Right forelimb (tissue), 1 donor: Measurements from ENCODE around the gene AQP7.
"Not testable (repeated sequence)": the region's sequence is repeated elsewhere in the genome, so short reads cannot be mapped to it uniquely, and the experiment has no call there.

Source experiments
- DNase-seq: peaks from one replicate; pipeline ENCODE4 v3.0.0-alpha.2; 2018

Gene AQP7

DNA sequence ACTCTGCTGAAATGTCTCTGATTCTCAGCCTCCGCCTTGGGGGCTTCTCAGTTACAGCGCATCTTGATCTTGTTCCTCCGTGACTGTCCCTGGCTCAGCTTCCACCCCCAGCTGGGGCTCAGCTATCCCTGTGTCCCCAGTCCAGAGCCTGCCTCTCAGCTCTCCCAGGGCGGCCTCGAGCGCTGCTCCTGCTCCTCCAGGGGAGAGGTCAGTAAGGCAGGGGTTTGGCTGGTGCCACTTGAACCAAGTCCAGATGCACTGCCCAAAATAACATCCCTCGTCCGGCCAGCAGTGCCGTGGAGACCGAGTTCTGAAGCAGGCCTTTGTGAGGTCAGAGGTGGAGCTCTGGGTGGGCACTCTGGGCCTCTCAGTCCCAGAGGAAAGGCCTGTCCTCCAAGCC, at the start of gene AQP7:
Gene AQP7, minus strand, starts transcription at position 198 of the 400 bp plus-strand sequence. CDS start 1,306 bp downstream, outside the sequence.
- DNase-seq, result not testable (repeated sequence)

DNA sequence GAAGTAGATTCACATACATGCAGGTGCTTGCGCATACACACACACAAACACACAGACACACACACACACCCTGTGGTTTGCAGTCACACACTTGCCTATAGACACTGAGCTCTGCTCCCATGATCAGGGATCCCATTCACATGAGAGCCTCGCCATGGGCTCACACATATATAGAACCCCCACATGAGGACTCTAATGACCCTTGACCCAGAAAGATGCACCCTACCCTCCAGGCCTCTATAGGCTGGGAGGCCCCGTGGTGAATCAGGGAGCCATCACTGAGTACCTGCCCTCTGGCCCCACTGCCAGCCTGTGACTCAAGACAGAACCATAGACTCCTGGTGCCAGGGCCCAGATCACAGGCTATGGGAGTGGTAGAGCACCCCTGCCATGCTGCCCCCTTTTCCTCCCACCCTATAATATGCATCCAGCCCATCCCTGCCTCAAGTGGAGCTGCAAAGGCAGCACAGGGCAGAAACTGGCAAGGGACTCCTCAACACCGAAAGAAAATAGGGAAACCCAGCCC, 48.3 kb upstream of the AQP7 start:
- no peak for DNase-seq

DNA sequence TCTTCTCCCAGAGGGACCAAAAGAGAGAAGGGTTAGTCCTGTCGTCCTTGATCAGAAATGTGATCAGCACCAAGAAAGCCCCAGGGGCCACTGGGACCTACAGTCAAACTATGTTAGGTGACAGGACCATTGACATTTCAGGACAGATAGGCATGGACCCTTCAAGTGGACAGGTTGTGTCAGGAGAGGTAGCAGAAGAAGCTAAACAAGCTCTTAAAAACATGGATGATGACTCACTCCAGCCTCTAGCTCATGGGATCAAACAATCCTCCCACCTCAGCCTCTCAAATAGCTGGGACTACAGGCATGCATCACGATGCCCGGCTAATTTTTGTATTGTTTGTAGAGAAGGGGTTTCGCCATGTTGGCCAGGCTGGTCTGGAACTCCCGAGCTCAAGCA, 47.3 kb upstream of the AQP7 start:
- no peak for DNase-seq

DNA sequence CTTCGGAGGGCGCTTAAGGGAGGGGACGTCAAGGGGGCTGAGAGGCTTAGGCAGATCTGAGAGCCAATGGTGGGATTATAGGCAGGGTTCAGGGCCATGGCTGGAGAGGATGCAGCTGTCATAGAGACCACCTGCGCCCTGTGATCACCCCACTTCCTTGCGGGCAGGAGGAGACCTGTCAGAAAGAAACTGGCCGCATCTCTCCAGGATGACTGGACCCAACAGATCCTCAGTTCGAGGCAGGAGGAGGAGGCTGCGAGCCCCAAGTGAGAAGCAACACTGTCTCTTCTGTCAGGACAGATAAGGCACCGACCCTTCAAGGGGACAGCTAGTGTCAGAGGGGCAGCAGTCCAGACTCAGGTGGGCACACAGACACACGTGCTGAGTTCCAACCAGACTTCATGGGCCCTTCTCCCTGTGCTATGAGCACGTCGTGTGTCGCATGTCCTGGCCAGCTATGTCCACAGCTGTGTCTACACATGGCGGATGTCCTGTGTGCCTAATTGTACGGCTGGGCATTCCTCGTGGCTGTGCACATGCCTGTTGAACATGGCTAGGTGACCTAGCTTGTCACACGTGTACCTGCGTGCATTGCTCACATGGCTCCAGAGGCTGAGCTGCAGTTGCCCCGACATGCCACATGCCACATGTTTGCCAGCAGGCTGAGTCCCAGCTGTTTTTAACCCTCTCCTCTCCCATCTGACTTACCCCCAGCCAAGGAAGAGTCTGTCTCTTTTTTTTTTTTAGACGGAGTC, 45.6 kb upstream of the AQP7 start:
- no peak for DNase-seq

DNA sequence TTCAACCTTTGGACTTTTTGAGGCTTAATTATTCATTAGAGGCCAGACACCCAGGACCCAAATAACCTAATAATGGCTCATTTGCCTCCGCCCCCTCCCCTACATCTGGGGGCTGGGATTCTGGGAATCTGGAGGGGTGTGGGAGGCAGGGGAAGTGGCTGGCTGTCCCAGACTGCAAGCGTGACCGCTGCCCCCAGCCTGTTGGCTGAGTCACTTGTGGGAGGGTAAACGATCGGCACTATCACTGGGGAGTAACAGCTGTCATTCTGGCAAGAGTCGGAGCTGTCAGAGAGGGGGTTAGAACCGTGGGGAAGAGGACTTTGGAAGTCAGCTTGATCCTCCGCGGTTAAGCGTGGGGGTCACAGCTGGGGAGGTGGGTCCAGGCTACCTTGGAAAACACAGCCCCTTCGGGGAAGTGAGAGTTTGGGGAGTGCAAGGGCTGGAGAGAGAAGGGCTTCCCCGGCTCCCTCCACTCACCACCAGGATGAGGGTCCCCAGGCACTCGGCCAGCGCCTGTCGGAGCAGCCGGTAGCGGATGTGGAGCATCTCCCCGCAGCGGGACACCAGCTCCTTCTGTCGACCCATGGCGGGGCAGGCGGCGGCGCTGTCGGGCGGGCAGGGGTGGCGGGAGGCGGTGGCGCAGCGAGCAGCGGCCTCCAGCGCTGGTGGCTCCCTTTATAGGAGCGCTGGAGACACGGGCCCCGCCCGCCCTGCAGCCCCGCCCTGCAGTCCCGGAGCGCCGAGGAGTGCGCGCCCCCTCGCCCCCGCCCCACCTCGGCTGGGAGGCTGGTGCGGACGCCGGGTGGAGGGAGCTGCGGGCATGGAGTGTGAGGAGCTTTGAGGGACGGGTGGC, 44.8 kb upstream of the AQP7 start, which contains the start of gene AQP3:
Gene AQP3, minus strand, starts transcription at position 648 of the 853 bp plus-strand sequence. Its CDS starts 63 bp downstream, at position 585.
- DNase-seq, result peak; percentile 74

DNA sequence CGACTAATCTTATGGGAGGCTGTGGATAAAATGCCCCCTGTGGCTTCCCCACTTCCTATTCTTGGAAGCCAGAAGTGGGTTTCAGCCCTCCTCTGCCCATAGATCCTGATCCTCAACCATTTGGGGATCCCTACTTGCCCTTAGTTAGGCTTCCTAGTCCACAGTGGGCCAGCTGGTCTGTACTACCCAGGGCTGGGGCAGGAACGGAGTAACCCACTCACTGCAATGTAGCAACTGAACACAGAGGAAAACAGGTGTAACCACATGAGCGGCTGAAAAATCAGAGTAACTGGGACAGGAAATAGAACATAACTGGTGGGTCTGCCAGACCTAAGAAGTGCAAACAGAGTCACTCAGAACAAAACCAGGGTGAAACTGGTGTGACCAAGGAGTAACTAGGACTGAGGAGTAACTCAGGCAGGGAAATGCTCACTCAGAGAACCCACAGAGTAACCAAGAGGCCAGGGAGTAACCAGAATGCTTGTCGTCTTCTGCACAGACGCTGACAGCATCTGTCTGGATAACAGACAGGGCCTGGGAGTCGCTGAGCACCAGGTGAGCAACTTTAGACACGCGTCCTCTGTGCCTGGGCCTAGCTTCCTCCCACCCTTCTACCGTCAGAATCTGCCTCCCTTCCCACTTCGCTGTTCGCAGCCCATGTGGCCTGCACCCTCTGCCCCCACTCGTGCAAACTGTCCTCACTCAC, 44.0 kb upstream of the AQP7 start:
- no peak for DNase-seq

DNA sequence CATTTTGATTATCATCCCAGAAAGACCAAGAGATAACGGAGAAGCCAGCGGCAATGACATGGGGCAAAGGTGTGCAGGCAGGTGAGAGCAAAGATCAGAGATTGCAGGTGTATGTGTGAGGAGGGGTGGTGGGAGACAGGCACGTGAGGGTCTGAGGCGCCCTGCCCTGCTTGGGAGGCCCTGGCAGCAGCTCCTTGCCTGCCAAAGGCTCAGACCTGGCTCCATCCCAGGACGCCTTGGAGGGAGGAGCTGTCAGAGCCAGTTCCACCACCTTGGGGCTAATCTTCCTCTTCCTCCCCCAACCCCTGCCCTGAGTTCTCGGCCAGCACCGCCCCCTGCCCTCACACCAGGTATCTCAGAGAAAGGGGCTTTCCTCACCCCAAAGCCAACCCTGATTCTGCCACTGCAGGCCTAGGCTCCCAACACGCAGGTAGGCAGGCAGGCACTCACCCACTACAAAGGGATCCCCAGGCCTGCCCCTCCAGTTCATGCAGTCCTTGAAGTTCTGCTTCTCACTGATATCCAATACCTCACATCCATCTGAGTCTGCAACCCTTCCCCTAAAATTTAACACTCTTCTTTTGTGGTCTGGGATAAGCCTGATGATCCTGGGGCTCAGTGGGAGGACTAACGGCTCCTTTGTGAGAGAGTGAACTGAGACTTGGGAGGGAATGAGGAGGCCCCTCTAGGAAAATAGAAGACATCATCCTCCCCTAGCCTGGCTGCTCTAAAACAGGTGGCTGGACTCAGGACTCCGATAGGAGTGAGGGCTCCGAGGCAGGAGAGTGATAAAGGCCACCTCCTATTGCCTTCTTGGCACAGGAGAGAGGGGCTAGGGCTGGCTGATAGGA, 43.2 kb upstream of the AQP7 start:
- DNase-seq, result no peak

DNA sequence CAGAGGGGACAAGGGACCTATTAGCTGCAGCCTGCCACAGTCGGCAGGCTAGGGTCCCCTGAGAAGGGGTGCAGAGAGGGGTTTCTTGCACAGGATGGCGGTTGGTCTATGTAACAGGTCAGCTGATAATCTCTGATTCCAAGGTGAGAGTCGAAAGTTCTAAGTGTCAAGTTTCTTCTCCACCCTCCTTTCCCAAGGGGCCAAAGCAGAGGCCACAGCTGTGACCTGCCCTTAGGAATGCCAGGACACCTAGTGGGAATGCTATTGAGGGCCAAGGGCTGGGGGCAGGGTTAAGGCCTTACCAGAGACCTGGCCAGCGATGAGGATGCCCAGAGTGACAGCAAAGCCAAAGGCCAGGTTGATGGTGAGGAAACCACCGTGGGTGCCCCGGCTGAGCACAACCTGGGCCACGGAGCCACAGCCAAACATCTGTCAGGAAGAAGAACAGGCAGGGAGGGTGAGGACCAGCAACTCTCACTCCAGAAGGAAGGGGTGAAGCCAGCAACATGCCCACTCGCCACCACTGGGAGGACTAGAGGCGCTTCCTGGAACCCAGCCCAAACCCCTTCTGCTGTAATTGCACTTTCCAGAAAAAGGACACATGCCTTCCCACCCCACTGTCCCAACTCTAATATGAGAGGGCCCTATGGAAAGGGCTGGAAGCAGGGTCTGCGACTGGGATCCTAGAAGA, 41.2 kb upstream of the AQP7 start:
- DNase-seq, result no peak

DNA sequence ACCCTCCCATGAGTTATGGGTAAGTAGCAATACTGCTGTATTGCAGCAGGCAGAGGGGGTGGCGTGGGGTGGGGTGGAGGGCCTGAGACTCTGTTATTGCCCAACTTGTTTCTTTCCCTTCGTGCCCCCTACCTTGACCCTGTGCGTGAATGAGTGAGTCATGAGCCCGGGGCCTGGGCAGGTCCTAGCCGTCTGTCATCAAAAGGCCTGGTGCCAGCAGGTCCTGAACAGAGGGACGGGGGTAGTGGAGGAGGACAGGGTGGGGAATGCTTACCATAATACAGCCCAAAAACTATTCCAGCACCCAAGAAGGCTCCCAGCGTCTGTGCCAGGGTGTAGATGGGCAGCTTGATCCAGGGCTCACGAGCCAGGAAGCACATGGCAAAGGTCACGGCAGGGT, 40.7 kb upstream of the AQP7 start:
- DNase-seq, result no peak

DNA sequence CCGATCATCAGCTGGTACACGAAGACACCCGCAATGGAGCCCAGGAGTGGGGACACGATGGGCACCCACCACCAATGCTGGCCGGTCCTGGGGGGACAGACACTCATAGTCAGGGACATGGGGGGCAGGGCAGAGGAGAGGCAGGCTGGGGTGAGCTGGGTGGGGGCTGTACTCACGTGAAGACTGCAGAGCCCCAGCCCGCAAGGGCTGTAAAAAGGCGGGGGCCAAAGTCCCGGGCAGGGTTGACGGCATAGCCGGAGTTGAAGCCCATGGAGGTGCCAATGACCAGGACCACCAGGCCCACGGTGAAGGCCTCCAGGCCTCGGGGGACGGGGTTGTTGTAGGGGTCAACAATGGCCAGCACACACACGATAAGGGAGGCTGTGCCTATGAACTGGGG, 39.8 kb upstream of the AQP7 start:
- DNase-seq, result no peak

DNA sequence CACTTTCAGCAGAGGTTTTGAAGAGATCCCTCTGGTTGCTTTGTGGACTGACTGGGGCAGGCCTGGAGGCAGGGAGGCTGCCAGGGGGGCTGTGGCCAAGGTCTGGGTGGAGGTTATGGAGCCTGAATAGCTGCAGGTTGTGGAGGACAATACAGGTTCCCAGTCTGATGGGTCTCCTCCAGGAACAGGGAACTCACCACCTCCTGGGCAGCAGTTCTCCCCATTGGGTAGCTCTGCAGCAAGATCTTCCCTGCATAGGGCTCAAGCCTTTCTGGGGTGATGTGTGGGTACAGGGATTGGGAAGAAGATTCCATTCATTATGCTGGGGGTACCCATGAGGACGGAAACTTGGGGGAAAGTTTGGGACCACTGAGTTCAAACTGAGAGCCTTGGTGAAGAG, 38.2 kb upstream of the AQP7 start:
- DNase-seq, result no peak

DNA sequence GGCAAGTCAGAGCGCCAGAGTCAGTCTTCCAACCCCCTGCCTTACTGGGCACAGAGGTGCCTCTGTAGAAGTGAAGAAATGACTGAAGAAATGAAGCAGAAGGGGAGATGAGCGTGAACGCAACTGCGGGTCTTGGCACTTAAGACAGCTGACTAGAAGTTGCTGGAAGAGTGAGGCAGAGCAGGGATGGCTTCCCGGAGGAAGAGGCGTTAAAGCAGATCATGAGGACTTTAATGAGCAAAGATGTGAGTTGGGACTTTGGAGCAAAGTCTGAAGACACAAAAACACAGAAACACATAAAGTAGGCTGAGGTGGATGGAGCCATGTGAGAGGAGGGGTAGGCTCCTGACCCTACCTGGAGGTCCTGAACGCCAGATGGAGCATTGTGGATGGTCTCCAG, 37.8 kb upstream of the AQP7 start:
- no peak for DNase-seq

DNA sequence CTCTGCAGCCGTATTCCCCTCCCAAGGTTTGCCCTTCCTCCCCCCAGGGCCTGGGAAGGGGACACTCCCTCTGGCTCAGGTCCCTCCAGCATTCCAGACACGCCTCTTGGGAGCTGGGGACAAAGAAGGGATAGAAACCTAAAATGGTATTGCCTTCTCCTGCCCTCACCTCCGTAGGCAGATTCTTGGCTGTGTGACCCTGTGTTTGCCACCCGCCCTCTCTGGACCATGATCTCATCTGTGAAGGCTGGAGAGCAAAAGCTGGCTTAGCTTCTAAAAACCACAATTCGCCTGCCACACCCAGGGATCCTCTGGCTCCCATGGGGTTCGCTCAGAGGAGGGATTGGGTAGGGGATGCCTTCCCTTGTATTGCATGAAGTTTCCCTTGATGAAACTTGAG, 37.4 kb upstream of the AQP7 start:
- DNase-seq, result no peak

DNA sequence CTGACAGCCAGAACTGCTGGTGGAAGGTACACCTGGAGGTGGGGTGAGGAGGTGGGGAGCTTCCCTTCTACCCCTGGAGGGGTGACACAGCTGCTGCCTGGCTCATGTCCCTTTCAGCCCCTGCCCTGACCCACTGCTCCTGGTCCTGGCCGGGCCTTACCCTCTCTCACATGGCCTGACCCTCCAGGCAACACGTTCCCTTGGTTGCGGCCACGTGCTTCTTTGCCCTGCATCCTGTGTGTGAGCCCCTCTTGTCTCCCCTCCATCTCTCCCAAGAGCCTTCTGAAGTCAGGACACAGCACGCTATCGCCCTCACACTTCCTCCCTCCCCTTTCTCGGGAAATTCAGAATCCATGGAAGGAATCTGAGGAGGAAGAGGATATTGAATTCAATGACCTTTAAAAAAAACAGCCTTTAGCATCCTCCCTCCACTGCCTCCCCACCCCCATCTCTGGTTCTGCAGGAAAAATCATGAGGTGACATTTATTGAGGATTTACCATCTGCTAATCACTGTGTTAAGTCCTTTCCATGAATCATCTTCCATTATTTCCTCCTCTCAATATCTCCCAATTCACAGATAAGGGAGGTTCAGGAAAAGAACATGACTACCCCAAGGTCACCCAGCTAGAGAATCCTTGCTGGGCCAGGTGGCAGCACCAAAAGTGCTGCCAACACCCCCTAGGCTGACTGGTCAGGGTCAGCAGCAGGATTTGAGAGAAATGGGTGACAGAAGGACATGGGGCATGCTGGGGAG, 36.7 kb upstream of the AQP7 start:
- DNase-seq, result no peak

DNA sequence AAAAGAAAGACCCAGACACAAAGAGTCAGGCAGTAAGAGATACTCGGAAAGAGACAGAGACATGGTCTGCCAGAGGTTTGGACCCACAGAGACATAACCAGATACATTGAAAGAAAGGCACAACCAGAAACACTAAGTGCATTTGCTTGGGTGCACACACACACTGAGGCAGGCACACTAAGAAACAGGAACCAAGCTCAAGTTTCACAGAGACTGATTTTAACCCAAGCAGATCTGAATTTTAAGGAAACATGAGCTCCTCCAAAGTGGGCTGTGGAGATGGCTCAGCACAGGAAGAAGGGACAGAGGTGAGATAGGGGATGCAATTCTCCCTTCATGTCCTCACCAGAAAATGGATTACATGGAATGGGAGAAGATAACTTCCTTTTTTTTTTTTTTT, 35.5 kb upstream of the AQP7 start:
- DNase-seq, result no peak

DNA sequence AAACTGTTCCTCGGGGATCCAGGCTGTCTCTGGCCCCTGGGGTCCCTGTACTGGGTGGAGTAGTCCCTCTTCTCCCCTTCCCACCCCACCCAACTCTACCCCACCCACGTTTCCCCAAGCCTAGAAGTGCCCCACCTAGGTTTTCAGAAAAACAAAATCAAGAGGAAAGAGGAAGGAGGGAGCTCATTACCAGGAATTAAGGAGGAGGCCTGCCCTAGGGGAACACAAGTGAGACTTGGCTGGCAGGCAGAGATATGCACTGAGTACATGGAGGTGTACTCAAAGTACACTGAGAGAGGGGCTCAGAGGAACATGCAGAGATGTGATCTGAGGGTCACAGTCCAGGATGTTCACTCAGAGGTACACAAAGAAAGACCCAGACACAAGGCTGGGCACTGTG, 34.8 kb upstream of the AQP7 start:
- DNase-seq, result no peak

DNA sequence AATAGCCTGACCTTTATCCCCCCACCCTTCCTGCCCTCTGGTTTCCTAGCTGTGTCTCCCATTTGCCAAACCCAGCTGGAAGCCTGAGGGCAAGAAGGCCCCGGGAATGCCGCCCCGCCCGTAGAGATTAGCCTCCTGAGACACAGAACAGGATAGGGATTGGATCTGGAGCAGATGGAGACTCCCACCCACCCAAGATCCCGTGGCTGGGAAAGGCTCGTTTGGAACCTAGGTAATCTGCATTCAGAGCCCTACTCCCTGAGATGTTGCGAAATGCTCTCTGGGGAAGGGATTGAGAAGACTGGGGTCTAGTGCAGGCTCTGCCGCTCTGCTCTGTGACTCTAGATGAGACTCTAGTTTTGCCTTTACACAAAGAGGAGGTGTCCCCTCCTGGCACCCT, 34.1 kb upstream of the AQP7 start:
- no peak for DNase-seq

DNA sequence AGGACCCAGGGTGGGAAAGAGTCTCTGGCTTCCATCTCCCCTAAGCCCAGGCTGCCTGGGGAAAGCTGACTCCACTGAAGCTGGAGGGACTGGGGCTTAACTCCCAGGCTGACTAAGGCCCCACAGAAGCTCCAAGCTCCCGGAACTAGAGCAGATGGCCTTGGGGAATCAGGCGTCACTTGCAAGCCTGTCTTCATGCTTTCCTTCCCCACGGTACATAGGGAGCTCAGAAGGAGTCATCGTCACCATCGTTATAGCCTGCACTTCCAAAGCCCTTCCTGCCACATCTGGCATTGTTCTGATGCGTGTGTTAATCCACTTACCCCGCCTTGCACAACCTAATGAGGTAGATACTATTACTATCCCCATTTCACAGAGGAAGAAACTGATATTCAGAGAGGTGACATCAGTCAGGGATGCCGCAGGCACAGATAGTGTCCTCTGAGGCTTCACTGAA, 33.5 kb upstream of the AQP7 start:
- no peak for DNase-seq

DNA sequence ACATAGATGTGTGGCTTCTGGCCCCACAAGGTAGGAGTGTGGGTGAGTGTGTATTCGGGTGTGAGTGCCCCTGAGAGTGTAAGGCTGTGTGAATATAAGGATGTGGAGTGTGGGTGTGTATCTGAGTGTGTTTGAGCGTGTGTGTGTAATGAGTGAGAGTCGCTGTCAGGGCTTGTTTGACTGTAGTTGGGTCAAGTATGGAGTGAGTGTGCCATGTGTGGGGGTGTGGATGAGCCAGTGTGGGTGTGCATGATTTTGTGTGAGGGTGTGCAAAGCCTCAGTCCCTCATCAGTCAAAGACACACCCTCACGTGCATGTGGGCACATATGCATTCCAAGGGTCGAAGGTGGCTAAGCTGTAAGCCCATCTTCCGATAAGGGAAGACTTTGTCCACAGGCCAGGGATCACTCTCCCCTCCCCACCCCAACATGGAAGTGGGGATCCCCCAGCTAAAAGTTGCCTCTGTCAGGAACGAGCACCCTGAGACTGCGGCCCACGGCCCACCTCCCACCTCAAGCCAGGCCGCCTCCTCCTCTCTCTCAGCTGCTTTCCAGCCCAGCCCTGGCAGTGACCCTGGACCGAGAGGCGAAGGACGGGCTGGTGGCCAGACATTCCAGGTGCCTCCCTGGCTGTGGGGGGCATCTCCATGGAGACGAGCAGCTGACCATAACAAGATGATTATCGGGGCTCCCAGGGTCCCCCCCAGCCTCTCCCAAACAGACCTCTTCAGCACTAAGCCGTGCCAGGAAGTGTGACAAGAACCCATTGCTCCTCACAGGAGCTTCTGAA, 32.1 kb upstream of the AQP7 start:
- no peak for DNase-seq

DNA sequence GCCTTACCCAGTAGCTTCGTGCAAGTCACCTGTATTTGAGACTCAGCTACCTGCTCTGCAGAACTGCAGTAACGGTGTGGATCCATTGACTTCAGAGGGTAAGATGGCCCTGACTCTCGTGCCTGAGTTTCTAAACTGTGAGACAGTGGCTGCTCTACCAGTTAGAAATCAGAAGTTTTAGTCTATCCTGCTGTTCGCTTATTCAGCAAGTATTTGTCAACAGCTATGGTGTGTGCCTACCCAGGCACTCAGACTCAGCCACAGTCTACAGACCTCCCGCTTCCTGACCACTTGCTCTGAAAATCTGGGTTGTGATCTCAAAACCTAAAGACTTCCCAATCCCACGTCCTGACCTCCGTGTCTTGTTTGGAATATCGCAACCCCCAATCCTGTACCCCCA, 31.5 kb upstream of the AQP7 start:
- DNase-seq, result no peak
